CD8-positive, alpha-beta memory T cell (primary cell): ENCODE measurements around the gene DENND2D. TPM values are rescaled to one million over a fixed set of nuclear protein-coding genes. Genes with fewer than 3 reads are reported as not detected.

Experiments used
- CTCF ChIA-PET: fragments of 350-600 bp; sonication (Branson Sonifier 250); formaldehyde crosslinking; loops from one replicate; lab custom pipeline; 2021; ENCODE audit warnings: antibody characterized with exemption; lab: Charles Lee
- POLR2A ChIA-PET: fragments of 350-600 bp; sonication (Branson Sonifier 250); formaldehyde crosslinking; loops from one replicate; lab custom pipeline; 2021; ENCODE audit warnings: antibody characterized with exemption; lab: Charles Lee
- DNase-seq, 5 donors: peaks; one replicate each; pipeline versions ENCODE4 v3.0.0 to v3.0.0-alpha.2; 2020 to 2022; ENCODE audit warnings: mixed read lengths in 1 of 5
- H3K27ac ChIP-seq: one replicate; pipeline ENCODE4 v1.7.0; 2013; ENCODE audit warnings: low read depth, mild to moderate bottlenecking, low read length, moderate library complexity
- H3K27me3 ChIP-seq: 2 replicates; pipeline ENCODE4 v1.7.0; 2013; ENCODE audit warnings: low read length, mild to moderate bottlenecking; ENCODE audit not compliant: insufficient read depth, poor library complexity, severe bottlenecking
- H3K36me3 ChIP-seq: 2 replicates; pipeline ENCODE4 v1.7.0; 2013; ENCODE audit warnings: mild to moderate bottlenecking, low read length, moderate library complexity; ENCODE audit not compliant: insufficient read depth
- H3K4me1 ChIP-seq: 2 replicates; pipeline ENCODE4 v1.7.0; 2013; ENCODE audit warnings: mild to moderate bottlenecking, low read length, moderate library complexity; ENCODE audit not compliant: insufficient read depth
- H3K4me3 ChIP-seq: 2 replicates; pipeline ENCODE4 v1.7.0; 2013; ENCODE audit warnings: mild to moderate bottlenecking, low read length
- H3K9me3 ChIP-seq: 2 replicates; pipeline ENCODE4 v1.7.0; 2013; ENCODE audit warnings: mild to moderate bottlenecking, low read length
- H3K27ac Mint-ChIP-seq, 8 donors: one replicate each; pipeline ENCODE4 v1.8.0; 2020 to 2021; ENCODE audit warnings: mixed read lengths in 8 of 8, mild to moderate bottlenecking in 6 of 8, inconsistent platforms in 3 of 8, moderate library complexity in 3 of 8
- H3K27me3 Mint-ChIP-seq, 2 donors: one replicate each; pipeline ENCODE4 v1.8.0; 2020 to 2021; ENCODE audit warnings: mixed read lengths in 2 of 2, mild to moderate bottlenecking in 1 of 2, moderate library complexity in 1 of 2
- H3K36me3 Mint-ChIP-seq, 3 donors: one replicate each; pipeline ENCODE4 v1.8.0; 2020 to 2021; ENCODE audit warnings: mixed read lengths in 3 of 3, inconsistent platforms in 1 of 3, mild to moderate bottlenecking in 1 of 3
- H3K4me1 Mint-ChIP-seq, 3 donors: one replicate each; pipeline ENCODE4 v1.8.0; 2020 to 2021; ENCODE audit warnings: mixed read lengths in 3 of 3, inconsistent platforms in 1 of 3, mild to moderate bottlenecking in 1 of 3
- H3K4me3 Mint-ChIP-seq, 7 donors: one replicate each; pipeline ENCODE4 v1.8.0; 2020 to 2021; ENCODE audit warnings: mixed read lengths in 7 of 7, mild to moderate bottlenecking in 6 of 7, moderate library complexity in 4 of 7, inconsistent platforms in 2 of 7
- H3K9me3 Mint-ChIP-seq, 5 donors: one replicate each; pipeline ENCODE4 v1.8.0; 2020 to 2022; ENCODE audit warnings: mixed read lengths in 5 of 5, mild to moderate bottlenecking in 3 of 5, moderate library complexity in 2 of 5, inconsistent platforms in 1 of 5
- polyA plus RNA-seq: library from polyadenylated mRNA; unstranded; fragments of 300-500 nt; fragmentation: Illumina TruSeq; gene quantifications from one replicate; pipeline ENCODE4 v1.2.3, GENCODE V29; 2021
- total RNA-seq, 2 experiments: library from RNA; stranded (reverse); gene quantifications; one replicate each; pipeline ENCODE4 v1.2.3, GENCODE V29; 2021

The DENND2D gene
- total and polyA plus RNA-seq, 3 experiments from 2014 or later = 185 to 258 (median 196) TPM

DNA sequence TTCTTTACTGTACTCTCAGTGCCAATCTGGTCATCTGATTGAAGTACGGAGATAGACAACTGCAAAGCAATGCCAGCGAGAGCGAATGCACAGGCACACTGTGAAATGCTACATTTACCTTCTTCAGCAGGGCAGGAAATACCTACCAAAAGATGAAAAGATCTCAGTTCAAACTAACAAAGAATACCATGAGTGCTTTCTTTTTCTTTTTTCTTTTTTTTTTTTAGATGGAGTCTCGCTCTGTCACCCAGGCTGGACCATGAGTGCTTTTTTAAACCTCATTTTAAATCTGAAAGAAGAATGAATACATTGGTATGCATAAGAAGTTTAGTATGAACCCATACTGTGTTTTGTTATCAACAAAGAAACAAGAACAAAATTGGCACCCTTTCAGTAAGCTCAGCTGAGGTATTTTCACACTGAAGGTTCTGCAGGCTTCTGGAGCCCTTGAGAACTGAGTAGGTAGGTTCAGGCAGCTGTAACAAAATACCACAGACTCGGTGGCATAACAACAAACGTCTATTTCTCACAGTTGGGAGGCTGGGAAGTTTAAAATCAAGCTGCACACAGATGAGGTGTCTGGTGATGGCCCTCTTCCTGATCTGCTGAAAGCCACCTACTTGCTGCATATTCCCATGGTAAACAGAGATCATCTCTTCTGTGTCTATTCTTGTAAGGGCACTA is 25.4 kb upstream of the DENND2D start:
- Histone ChIP-seq H3K27ac (peak overlapping the region; percentile 3), H3K4me3 (peak overlapping the region; percentile 29), H3K9me3 (no peaks in the 10 kb centered on the region), H3K27me3 (no peaks in the 10 kb centered on the region), H3K36me3 (no peaks in the 10 kb centered on the region), H3K4me1 (peaks cover 94% of the 10 kb centered on the region)
- peaks cover 0 to 2% (median 0%) of the 10 kb centered on the region in 5 donors for H3K9me3 Mint-ChIP-seq
- H3K4me1 Mint-ChIP-seq = peaks cover 81 to 91% (median 90%) of the 10 kb centered on the region in 3 donors
- peak overlapping the region; percentile 66 to 87 (median 79) for H3K4me3 Mint-ChIP-seq
- H3K27me3 Mint-ChIP-seq = peaks cover 0 to 2% of the 10 kb centered on the region in 2 donors
- POLR2A ChIA-PET = interaction anchor here (0.7 to 1.5 kb wide), 5 partner anchors 10 to 29 kb away, joined by 3 to 5 read pairs (median 4); no protein-coding TSS in a partner anchor
- peak overlapping the region; percentile 84 to 98 (median 94) for H3K27ac Mint-ChIP-seq
- CTCF ChIA-PET = interaction anchor here (0.8 to 3.1 kb wide), 10 partner anchors 11 to 223 kb away, joined by 3 to 17 read pairs (median 3); partner anchors contain the start of genes ATP5PB and WDR77
- peak in 2 of 5 donors; percentile 43 to 73 for DNase-seq
- no peaks in the 10 kb centered on the region for H3K36me3 Mint-ChIP-seq

DNA sequence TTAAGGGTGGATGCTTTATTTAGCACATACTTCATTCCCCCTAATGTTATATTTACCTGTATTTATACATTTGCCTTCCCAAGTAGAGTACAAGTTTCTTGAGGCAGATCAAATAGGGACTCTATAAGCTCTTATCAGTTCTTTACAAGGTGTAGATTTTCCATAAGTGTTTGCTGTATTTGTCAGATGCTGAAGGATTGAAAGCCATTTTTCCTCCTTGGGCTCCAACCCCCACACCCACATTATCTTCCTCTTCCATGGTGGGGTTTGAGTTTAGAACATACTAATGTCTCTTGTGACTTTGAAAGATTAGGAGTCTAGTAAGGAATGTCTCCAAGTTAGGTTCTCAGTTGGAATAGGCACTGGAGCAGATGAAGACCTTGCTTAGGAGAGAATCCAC is 24.6 kb upstream of the DENND2D start:
- H3K9me3 ChIP-seq = no peaks in the 10 kb centered on the region
- no peaks in the 10 kb centered on the region for H3K36me3 Mint-ChIP-seq
- DNase-seq = no peak
- CTCF ChIA-PET = interaction anchor here (0.8 to 3.1 kb wide), 6 partner anchors 10 to 217 kb away, joined by 3 to 17 read pairs (median 3); no protein-coding TSS in a partner anchor
- POLR2A ChIA-PET = interaction anchor here (0.8 to 1.3 kb wide), 3 partner anchors 9 to 27 kb away, joined by 3 to 4 read pairs (median 3); no protein-coding TSS in a partner anchor
- peak overlapping the region; percentile 84 to 98 (median 94) for H3K27ac Mint-ChIP-seq
- H3K36me3 ChIP-seq = no peaks in the 10 kb centered on the region
- peaks cover 0 to 2% of the 10 kb centered on the region in 2 donors for H3K27me3 Mint-ChIP-seq
- peaks cover 0 to 2% (median 0%) of the 10 kb centered on the region in 5 donors for H3K9me3 Mint-ChIP-seq
- H3K27ac ChIP-seq = no peak overlapping the region
- H3K4me1 ChIP-seq = peaks cover 94% of the 10 kb centered on the region
- peak overlapping the region; percentile 29 for H3K4me3 ChIP-seq
- H3K27me3 ChIP-seq = no peaks in the 10 kb centered on the region
- H3K4me3 Mint-ChIP-seq = peak overlapping the region; percentile 66 to 87 (median 79)
- peaks cover 85 to 93% (median 92%) of the 10 kb centered on the region in 3 donors for H3K4me1 Mint-ChIP-seq

DNA sequence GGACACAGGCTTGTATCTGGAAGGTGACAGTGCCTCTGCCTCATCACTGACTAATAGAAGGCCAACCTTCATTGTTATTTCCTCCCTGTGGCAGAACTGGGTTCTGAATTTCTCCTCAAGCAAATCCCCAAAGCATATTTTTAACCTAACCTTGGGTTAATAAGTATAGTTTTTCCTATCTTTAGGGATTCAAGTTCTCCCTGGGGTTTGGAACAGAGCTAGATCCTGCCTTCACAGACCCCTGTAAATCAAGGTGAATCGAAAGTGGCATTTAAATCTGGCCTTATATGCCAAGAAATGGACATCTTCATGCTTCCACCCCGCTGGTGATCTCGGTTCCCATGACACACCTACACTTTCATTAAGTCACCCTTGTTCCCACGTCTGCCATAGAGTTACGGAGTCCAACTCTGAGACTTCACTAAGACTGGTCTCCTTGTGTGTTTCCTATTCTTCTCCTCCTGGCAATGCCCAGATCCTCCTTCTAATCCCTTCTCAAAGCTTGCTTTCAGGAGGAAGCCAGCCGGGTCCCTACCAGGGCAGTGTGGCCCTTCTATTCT is 22.8 kb upstream of the DENND2D start:
- peaks cover 0 to 2% (median 0%) of the 10 kb centered on the region in 3 donors for H3K36me3 Mint-ChIP-seq
- H3K9me3 Mint-ChIP-seq = peaks cover 0 to 6% (median 0%) of the 10 kb centered on the region in 5 donors
- CTCF ChIA-PET = interaction anchor here (0.9 to 10.7 kb wide), 21 partner anchors 9 to 524 kb away, joined by 3 to 252 read pairs (median 4); partner anchors contain the start of gene DENND2D
- DNase-seq = no peak
- H3K4me3 Mint-ChIP-seq = peak overlapping the region; percentile 67 to 92 (median 79)
- peak overlapping the region; percentile 86 to 99 (median 97) for H3K27ac Mint-ChIP-seq
- Histone ChIP-seq H3K36me3 (no peaks in the 10 kb centered on the region), H3K9me3 (no peaks in the 10 kb centered on the region), H3K27me3 (no peaks in the 10 kb centered on the region), H3K27ac (no peak overlapping the region), H3K4me3 (peak overlapping the region; percentile 28), H3K4me1 (peaks cover 96% of the 10 kb centered on the region)
- H3K27me3 Mint-ChIP-seq = peaks cover 0 to 2% of the 10 kb centered on the region in 2 donors
- POLR2A ChIA-PET = interaction anchor here (0.7 to 11.1 kb wide), 3 partner anchors 8 to 32 kb away, joined by 3 to 259 read pairs (median 3); partner anchors contain the start of gene DENND2D
- peaks cover 92 to 99% (median 96%) of the 10 kb centered on the region in 3 donors for H3K4me1 Mint-ChIP-seq

DNA sequence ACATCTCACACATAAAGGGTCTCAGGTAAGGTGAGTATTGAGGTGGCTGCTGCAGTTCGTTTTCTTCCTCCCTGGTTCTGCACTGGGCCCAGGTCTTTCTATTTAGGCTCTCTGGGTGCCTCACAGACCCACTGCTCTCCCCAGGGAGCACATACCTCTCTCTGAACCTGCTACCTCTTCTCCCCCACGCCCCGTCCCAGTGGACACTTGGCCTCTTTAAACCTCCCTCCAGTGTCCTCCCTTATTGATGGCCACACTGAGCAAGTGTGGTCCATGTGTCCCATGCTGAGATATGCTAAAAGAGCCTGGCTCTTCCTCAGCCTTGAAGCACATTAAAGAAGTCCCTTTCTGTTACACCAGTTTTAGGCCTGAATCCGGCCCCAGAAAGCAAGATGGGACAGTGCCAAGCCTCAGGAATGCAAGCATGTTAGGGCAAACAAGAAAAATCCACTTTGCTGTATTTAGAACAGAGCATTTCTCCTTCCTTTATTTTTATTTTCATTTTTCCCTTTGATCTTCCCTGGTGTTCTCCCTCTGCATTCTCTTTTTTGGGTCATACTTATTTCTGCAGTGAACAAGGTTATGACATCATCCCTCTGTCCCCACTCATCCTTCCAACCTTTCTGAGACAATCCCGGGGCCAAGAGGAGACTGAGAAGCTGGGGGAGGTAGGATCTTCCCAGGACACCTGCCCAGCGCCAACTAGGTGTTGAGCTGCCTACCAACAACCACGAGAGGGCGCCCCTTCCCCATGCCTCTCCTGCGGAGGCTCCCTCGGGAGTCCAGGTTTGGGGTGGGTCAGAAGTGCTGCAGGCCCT is 22.1 kb upstream of the DENND2D start:
- Histone ChIP-seq H3K27ac (peak overlapping the region; percentile 7), H3K9me3 (no peaks in the 10 kb centered on the region), H3K27me3 (no peaks in the 10 kb centered on the region), H3K36me3 (no peaks in the 10 kb centered on the region), H3K4me3 (peak overlapping the region; percentile 28), H3K4me1 (peaks cover 96% of the 10 kb centered on the region)
- POLR2A ChIA-PET = interaction anchor here (11.1 kb wide), 1 partner anchor 23 kb away, joined by 259 read pairs; the partner anchor contains the start of gene DENND2D
- Mint-ChIP-seq H3K36me3 (peaks cover 2 to 4% (median 3%) of the 10 kb centered on the region in 3 donors), H3K27ac (peak overlapping the region; percentile 86 to 99 (median 97)), H3K27me3 (no peaks in the 10 kb centered on the region), H3K4me1 (peaks cover 92 to 99% (median 96%) of the 10 kb centered on the region in 3 donors), H3K9me3 (peaks cover 0 to 10% (median 0%) of the 10 kb centered on the region in 5 donors), H3K4me3 (peak overlapping the region; percentile 67 to 92 (median 79))
- peak; percentile 65 to 80 (median 72) for DNase-seq
- CTCF ChIA-PET = interaction anchor here (0.5 to 10.7 kb wide), 17 partner anchors 8 to 525 kb away, joined by 3 to 252 read pairs (median 4); partner anchors contain the start of gene DENND2D

DNA sequence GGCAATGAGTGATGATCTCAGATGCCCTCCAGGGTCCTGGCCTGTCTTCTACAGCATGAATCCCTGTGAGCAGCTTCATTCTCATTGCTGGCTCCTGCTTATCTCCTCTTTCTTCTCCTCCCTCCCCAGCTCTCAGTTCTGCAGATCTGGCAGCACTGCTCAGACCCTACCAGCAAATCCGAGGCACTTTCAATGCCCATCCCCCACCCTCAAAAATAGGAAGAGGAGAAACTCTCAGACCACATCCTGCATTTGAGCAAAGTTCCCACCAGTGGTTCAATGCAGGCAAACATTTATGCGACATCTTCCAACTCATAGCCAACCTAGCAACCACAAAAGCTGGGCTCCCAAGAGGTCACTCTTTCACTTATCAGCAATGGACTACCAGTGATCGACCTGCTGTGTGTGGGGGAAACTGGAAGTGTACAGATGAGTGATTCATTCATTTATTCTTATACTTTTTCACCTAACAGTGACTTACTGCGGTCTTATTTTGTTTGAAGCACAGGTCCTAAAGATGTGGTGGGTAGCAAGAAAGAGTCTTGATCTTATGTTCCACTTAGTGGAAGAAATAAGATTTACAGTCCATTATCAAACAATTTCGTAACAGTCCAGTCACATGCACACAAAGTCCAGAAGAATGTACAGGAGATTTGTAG is 21.3 kb upstream of the DENND2D start:
- peak overlapping the region; percentile 86 to 99 (median 97) for H3K27ac Mint-ChIP-seq
- Histone ChIP-seq H3K4me3 (peak overlapping the region; percentile 28), H3K9me3 (no peaks in the 10 kb centered on the region), H3K4me1 (peaks cover 96% of the 10 kb centered on the region), H3K36me3 (no peaks in the 10 kb centered on the region), H3K27ac (peak overlapping the region; percentile 7), H3K27me3 (no peaks in the 10 kb centered on the region)
- ChIA-PET POLR2A (interaction anchor here (0.5 to 11.1 kb wide), 4 partner anchors 22 to 227 kb away, joined by 3 to 259 read pairs (median 4); partner anchors contain the start of gene DENND2D), CTCF (interaction anchor here (0.6 to 10.7 kb wide), 11 partner anchors 10 to 440 kb away, joined by 3 to 252 read pairs (median 4); partner anchors contain the start of gene DENND2D)
- no peaks in the 10 kb centered on the region for H3K27me3 Mint-ChIP-seq
- H3K9me3 Mint-ChIP-seq = peaks cover 0 to 10% (median 0%) of the 10 kb centered on the region in 5 donors
- peaks cover 92 to 99% (median 96%) of the 10 kb centered on the region in 3 donors for H3K4me1 Mint-ChIP-seq
- peaks cover 2 to 4% (median 3%) of the 10 kb centered on the region in 3 donors for H3K36me3 Mint-ChIP-seq
- peak overlapping the region; percentile 67 to 92 (median 79) for H3K4me3 Mint-ChIP-seq
- peak in 3 of 5 donors; percentile 64 to 82 (median 72) for DNase-seq

DNA sequence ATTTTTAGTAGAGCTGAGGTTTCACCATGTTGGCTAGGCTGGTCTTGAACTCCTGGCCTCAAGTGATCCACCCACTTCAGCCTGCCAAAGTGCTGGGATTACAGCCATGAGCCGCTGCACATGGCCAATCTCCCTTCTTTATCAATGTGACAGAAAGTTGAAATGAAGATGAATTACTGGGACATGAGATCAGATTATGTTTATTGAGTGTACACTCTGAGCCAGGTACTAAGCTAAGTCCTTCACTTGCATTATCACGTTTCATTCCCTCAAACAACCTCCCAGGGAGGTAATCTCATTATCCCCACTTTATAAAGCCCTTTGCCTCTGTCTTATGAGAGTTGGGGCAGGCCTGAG is 20.8 kb upstream of the DENND2D start:
- POLR2A ChIA-PET = interaction anchor here (0.5 to 11.1 kb wide), 5 partner anchors 21 to 227 kb away, joined by 3 to 259 read pairs (median 3); partner anchors contain the start of gene DENND2D
- H3K4me3 ChIP-seq = peak overlapping the region; percentile 28
- H3K36me3 ChIP-seq = no peaks in the 10 kb centered on the region
- Mint-ChIP-seq H3K27ac (peak overlapping the region; percentile 86 to 99 (median 97)), H3K36me3 (peaks cover 2 to 4% (median 3%) of the 10 kb centered on the region in 3 donors), H3K4me3 (peak overlapping the region; percentile 67 to 92 (median 79)), H3K9me3 (peaks cover 0 to 10% (median 0%) of the 10 kb centered on the region in 5 donors), H3K4me1 (peaks cover 92 to 99% (median 96%) of the 10 kb centered on the region in 3 donors), H3K27me3 (no peaks in the 10 kb centered on the region)
- no peaks in the 10 kb centered on the region for H3K9me3 ChIP-seq
- H3K27ac ChIP-seq = no peak overlapping the region
- CTCF ChIA-PET = interaction anchor here (0.6 to 10.7 kb wide), 10 partner anchors 11 to 439 kb away, joined by 3 to 252 read pairs (median 4); partner anchors contain the start of gene DENND2D
- H3K27me3 ChIP-seq = no peaks in the 10 kb centered on the region
- H3K4me1 ChIP-seq = peaks cover 96% of the 10 kb centered on the region
- DNase-seq = no peak
